Posterior cingulate gyrus (tissue), 11 donors: ENCODE results near the gene GALNT14.

Experiments used
- DNase-seq, 10 donors: peaks; one replicate each; pipeline versions ENCODE4 v3.0.0 to v3.0.0-alpha.2; 2020 to 2021; ENCODE audit warnings: mixed read lengths in 3 of 10
- intact Hi-C: fragments of 100-400 bp; cut with DNase I; formaldehyde crosslinking; loops from one replicate; pipeline ENCODE4 v1.15.1; 2023

GALNT14 gene

DNA sequence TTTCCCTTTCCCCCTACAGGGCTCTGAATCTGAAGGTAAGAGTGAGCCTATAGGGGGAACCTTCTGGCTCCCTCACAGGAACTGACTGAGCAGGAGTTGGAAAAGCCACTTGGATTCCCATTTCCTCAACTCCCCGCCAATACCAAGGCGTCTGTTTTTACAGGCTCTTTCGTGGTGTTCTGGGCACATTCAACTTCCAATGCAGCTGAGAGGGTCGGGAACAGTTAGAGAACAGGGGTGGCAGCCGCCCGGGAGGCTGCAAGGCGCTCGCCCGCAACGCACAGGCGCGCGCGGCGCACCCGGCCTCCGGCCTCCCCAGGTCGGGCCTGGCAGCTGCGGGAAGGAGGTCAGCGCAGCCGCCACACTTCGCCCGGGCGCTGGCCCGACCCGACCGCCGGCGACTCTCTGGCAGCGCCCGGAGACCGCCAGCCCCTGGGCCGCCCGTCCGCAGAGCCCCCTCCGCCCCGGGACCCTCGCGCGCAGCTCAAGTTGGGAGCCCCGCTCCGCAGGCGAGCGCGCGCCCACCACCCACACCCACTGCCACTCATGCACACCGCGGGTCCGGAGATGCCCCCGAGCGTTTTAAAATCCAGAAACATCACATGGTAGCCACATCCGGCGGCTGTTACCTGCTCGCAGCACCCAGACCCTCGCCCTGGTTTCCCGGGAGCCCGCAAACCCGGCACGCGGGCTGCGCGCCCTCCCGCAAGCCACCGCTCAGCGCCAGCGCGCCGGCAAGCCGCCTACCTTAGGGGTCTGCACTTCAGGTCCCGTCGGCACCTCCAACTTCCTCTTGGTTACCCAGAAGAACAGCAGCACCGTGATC lies 816 bp downstream of the GALNT14 start:
- intact Hi-C loops, result no loop called here
- peak in 3 of 10 donors; percentile 13 to 85 (median 18) for DNase-seq

GRCh38 chr2:31136732-31137131 lies 1.5 kb downstream of the GALNT14 start:
- intact Hi-C loops, result no loop called here
- no peak for DNase-seq

GRCh38 chr2:31136000-31136399 lies 2.2 kb downstream of the GALNT14 start:
- intact Hi-C loops, result no loop called here
- no peak for DNase-seq

DNA sequence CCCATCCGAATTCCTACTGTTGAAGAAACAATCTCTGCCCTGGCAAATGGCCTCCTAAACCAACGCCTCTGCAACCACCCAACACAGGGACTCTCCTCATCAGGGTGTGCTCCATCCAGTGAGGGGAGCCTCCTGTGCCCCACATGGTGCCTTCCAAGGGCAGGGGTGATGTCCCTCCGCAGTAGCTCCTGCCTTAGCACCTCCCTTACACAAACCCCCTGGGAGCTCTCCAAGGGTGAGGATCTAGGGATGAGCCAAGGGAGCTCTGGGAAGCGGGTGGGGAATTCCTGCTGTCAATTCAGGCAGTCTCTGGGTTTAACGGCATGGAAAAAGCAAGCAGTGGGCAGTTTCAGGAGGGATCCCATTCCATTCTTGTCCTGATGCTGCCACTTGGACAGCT lies 3.8 kb downstream of the GALNT14 start:
- intact Hi-C loops, result no loop called here
- DNase-seq, result no peak

DNA sequence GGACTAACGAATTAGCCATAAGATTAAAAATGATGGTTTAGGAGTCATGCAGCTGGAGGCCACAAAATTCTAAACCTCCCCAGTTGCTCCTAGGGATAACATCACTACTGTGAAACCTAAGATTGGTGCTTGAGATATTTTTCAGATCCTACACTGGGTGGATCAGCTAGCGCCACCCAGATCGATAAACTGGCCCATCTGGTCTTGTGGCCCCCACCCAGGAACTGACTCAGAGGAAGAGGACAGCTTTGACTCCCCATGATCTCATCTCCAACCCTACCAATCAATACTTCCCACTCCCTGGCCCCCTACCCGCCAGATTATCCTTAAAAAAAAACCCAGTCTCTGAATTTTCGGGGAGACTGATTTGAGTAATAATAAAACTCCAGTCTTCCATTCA lies 5.5 kb downstream of the GALNT14 start:
- no peak for DNase-seq
- intact Hi-C loops, result no loop called here

DNA sequence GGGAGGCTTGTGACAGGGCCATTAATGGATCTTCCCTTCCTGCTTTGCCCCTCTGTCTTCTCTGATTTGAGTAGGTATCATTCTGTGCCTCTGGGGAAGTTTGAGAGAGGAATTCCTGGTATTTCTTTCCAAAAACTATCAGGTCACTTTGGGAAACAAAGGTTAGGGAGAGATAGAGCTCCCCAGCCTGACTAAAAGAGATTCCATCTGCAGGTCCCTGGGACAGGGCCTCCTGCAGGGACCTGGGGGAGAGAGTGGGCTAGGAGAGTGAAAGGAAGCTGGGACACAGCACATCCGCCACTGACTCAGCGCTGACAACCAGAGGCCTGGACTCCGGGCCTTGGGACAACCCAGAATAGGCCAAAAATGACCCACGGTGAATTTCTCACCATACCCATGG lies 6.4 kb downstream of the GALNT14 start:
- intact Hi-C loops, result no loop called here
- DNase-seq, result no peak

GRCh38 chr2:31129375-31130171 lies 8.7 kb downstream of the GALNT14 start:
- intact Hi-C loops, result no loop called here
- no peak for DNase-seq

DNA sequence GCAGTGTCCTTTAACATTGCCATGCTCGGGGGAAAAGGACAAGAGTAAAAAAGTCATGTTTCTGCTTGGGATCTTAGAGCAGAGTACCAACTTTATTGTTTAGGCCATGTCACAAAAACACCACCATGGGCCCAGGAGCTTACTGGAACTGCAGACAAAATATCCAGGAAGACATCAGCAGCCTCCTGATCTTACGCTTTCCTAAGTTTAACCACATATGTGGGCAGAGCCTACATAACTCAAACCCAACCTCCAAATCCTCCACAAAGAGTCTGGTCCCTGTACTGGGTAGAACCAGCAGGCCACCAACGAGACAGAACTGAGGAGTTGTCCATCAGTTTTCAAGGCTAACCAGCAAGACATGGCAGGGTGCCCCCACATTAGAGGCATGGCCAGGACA lies 10.3 kb downstream of the GALNT14 start:
- intact Hi-C loops, result no loop called here
- no peak for DNase-seq

DNA sequence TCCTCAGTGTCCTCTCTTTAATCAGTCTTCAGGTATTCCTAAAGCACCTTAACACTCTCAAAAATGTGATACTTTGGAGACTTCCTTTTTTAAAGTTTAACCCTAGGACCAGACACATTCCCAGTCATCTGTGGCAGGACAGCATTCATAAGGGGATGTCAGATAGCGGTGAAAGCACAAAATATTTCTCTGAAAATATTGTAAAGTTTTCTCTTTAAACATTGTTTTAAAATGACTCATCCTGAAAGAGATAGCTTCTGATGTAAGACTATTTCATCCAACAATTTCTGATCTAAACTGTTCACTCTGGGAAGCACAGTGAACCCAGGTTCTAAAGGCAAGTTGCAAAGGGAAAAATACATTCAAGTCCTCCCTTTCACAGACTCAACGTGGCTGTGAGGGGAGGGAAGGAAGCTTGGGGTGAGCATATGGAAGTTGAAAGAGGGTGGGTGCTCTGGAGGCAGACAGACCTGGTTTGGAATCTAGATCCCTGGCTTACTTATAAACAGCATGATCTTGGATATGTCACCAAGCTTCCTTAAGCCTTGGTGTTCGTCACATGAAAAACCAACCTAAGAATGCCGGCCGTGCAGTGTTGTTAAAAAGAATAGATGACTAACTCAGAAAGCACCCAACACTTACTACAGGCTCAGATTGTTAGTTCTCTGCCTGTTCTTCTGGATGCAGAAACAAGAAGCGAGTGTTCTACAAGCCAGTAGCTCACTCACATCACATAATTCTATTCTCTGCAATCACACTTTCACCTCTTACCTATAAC lies 12.1 kb downstream of the GALNT14 start:
- intact Hi-C loops, result no loop called here
- DNase-seq, result no peak

GRCh38 chr2:31124904-31125303 lies 13.3 kb downstream of the GALNT14 start:
- intact Hi-C loops, result no loop called here
- peak in 1 of 10 donors; percentile 81 for DNase-seq

DNA sequence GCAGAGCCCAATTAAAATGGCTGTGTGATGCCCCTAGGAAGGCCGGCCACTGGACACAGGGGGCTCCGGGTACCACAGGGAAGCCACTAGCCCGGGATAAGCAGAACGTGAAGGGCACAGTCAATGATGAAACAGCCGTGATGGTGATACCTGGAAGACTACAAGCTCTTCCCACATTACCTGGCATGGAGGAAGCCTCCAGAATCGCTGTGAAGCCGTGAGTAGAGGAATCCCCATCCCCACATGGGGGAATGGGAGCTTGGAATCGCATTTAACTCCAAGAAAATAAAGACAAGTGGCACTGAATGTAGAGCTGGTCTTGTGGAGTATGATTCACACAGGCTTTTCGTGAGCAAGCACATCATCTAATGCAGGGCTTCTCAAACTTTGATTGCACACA lies 16.1 kb downstream of the GALNT14 start:
- intact Hi-C loops, result no loop called here
- no peak for DNase-seq

DNA sequence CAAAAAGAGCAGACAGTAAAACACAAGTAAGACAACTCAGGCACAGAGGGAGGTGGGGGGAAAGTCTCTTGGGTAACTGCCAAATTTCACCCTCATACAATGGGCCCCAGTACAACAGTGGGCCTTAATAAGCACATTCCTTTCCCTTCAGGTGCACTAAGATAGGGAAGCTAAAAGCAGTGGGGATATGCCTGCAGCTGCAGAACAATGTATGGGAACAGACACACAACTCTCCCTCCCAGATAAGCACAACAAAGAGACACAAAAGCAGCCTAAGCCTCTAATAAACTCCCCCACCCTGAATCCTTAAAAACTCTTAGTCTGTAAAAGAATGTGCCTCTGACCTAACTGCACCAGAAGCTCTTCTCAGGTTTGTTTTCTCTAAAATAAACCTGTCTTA lies 24.5 kb downstream of the GALNT14 start:
- intact Hi-C loops, result no loop called here
- no peak for DNase-seq

- no peak for DNase-seq
- intact Hi-C loops, result no loop called here
Observed at GRCh38 chr2:31112544-31112943, 25.7 kb downstream of the GALNT14 start.

- intact Hi-C loops, result no loop called here
- no peak for DNase-seq
Observed at GRCh38 chr2:31110998-31111397, 27.2 kb downstream of the GALNT14 start.

DNA sequence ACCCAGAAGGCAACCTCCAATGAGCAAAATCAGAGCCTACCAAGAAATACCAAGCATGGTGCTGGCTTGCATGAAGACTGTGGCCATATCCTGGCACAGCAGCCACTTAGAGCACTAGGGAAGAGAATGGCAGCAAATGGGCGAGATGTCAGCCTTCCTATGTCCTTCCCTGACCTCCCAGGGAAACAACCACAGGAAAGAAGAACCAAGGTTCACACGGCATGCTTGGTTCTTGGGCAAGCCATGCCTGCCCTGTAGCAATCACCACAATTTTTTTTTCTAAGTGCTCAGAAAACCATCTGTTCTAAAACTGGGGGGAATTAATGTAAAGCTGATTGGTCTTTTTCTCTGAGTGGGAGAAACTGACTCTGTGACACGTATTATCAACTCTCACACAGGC lies 27.8 kb downstream of the GALNT14 start:
- DNase-seq, result no peak
- intact Hi-C loops, result no loop called here

DNA sequence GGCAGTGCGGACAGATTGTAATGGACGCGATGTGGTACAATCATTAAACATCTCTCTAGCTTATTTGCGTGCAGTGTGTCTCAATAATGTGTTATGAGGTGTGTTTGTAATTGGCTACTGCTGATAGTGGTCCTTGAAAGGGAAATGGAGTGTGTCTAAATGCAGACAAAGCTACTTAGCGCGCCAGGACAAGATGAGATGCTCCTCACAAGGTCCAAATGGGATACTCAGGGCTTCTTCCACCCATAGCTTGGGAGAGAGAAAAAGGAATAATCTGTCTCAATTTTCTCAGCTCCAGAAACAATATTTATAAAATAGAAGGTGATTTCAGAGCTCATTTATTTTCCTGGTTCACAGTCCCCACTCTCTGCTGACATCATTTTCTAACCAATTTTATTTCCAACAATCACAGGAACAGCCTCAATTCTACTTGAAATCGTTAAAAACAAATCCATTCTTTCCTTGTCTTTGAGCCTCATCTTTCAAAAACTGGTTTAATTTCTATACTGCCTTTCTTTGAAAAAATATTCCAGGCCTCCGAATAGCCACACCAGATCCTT lies 28.5 kb downstream of the GALNT14 start:
- no peak for DNase-seq
- intact Hi-C loops, result no loop called here

DNA sequence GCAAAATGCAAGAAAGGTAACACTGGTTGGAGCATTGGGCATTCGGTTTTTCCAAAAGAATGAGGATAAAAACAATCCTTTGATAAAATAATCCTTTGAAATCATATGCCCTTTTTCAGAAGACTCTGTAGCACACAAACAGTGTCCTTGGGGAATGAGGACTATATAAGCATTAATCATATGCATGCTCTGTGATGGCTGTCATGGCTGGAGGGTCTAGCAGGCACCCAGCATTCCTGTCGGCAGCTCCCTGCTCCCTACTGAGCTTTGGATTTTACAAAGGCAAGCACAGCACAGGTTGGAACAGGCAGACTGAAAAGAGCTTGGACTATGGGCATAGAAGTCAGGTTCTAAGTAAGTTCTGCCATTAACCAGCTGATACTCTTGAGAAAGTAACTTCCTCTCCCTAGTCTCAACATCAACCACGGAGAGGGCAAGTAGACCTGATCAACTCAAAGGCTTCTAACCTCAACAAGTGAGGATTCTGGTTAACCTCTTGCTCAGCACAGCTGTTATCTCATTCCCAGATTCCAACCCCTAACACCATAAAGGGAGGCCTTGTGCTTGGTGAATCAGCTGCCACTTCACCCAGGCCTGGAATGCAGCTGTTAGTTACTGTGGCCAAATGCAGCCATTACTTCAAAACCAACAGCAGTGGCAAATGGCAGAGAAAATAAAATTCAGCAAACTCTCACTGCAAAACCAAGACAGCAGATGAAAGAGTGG lies 29.5 kb downstream of the GALNT14 start:
- intact Hi-C loops, result no loop called here
- DNase-seq, result no peak

- intact Hi-C loops, result no loop called here
- peak in 5 of 10 donors; percentile 22 to 88 (median 51) for DNase-seq
Observed at GRCh38 chr2:31107591-31108300, 30.5 kb downstream of the GALNT14 start.

DNA sequence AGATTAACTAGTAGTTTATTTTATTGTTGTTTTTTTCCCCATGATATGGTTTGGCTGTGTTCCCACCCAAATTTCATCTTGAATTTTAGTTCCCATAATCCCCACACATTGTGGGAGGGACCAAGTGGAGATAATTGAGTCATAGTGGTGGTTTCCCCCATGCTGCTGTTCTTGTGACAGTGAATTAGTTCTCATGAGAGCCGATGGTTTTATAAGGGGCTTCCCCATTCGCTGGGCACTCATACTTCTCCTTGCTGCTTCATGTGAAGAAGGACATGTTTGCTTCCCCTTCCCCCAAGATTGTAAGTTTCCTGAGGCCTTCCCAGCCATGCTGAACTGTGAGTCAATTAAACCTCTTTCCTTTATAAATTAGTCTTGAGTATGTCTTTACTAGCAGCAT lies 36.5 kb downstream of the GALNT14 start:
- intact Hi-C loops, result no loop called here

More for the DNA sequence above, 36.5 kb downstream of the GALNT14 start:
- no peak for DNase-seq
